Body of pancreas (tissue), 4 donors: ENCODE measurements around the gene WWOX. TPM values are rescaled to one million over a fixed set of nuclear protein-coding genes. Genes with fewer than 3 reads are reported as not detected.

Experiments used
- ATAC-seq: fragments of 150-250 bp; one replicate; pipeline ENCODE4 v1.9.1; 2016
- DNase-seq, 4 donors: peaks; one replicate each; pipeline ENCODE4 v3.0.0-alpha.2; 2019
- H3K27ac ChIP-seq, 4 donors: fragments of 200-600 bp; sonication (generic); 1 replicate in 3 of 4; 2 replicates in 1 of 4; pipeline versions ENCODE4 v1.5.1 to v1.6.1; 2016 to 2019; ENCODE audit warnings: mild to moderate bottlenecking in 1 of 4, mixed read lengths in 1 of 4, moderate library complexity in 1 of 4
- H3K27me3 ChIP-seq, 2 donors: fragments of 200-600 bp; sonication (generic); one replicate each; pipeline ENCODE4 v1.6.0; 2016; ENCODE audit warnings: mild to moderate bottlenecking in 1 of 2
- H3K36me3 ChIP-seq, 2 donors: fragments of 200-600 bp; sonication (generic); replicated peaks in 1 of 2; 2 replicates each; pipeline ENCODE4 v1.5.1; 2016; ENCODE audit warnings: low read depth in 2 of 2; ENCODE audit not compliant: insufficient read depth in 1 of 2
- H3K4me1 ChIP-seq: fragments of 200-600 bp; sonication (generic); one replicate; pipeline ENCODE4 v1.6.0; 2016
- H3K4me3 ChIP-seq, 2 donors: fragments of 200-600 bp; sonication (generic); 1 replicate in 1 of 2; 2 replicates in 1 of 2; pipeline ENCODE4 v1.5.1; 2016 to 2019
- H3K9me3 ChIP-seq, 3 donors: fragments of 200-600 bp; sonication (generic); 1 replicate in 2 of 3; 2 replicates in 1 of 3; pipeline ENCODE4 v1.5.1; 2016
- CTCF ChIP-seq, 7 experiments: fragments of 450-650 bp in 4 of 7; fragments of 200-600 bp in 3 of 7; sonication (generic) in 3 of 7; IDR thresholded peaks; one replicate each; pipeline ENCODE4 v1.5.1; 2016 to 2019; ENCODE audit warnings: antibody characterized with exemption in 7 of 7
- POLR2A ChIP-seq, 3 donors: fragments of 450-650 bp; IDR thresholded peaks; one replicate each; pipeline ENCODE4 v1.6.1; 2016; ENCODE audit warnings: antibody characterized with exemption in 3 of 3, mild to moderate bottlenecking in 2 of 3
- WGBS, 2 donors: methylation state at CpG; one replicate each; pipeline ENCODE4 v1.1.5; 2017; 5-methylcytosine and 5-hydroxymethylcytosine counted together
- intact Hi-C: fragments of 100-400 bp; cut with DNase I; formaldehyde crosslinking; loops from one replicate; pipeline ENCODE4 v1.15.1; 2023
- total RNA-seq, 2 donors: library from RNA; depleted of rRNA; stranded (reverse); fragments of >200 nt; gene quantifications; one replicate each; pipeline ENCODE4 v1.1.0, GENCODE V29; 2016

WWOX gene
- total RNA-seq, 2 donors from 2014 or later = 52.7 to 67.2 TPM

DNA sequence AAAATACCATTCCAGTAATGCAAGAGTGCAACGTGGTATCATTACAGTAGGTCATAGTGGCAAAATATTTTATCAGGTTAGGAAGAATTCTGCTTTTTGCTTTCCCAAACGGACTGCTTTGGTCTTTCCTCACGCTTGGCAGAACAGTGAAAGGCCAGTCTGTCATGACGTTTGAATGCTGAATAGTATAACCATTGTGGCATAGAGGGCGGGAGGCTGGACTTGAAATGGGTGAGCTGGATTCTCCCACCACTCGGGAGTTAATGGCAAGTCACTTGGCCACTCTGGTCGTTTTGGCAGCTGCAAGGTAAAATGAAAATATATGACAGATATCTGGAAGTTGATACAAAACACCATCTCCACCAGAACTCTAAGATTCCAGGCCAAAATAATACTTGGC is 1109.9 kb downstream of the WWOX start:
- Histone ChIP-seq H3K27ac (no peak overlapping the region), H3K27me3 (no peaks in the 10 kb centered on the region), H3K4me3 (no peak overlapping the region), H3K9me3 (no peaks in the 10 kb centered on the region), H3K4me1 (no peaks in the 10 kb centered on the region), H3K36me3 (no peaks in the 10 kb centered on the region)
- TF ChIP-seq CTCF (IDR thresholded peaks at IDR 0.05) (no peak), POLR2A (IDR thresholded peaks at IDR 0.05) (no peak)
- DNase-seq = no peak
- intact Hi-C loops = no loop called here
- ATAC-seq = no peak
- 69 to 77% methylated on average over 7 of the region's 7 CpGs for WGBS, 2 donors

GRCh38 chr16:79210607-79211006 is 1111.2 kb downstream of the WWOX start:
- Histone ChIP-seq H3K9me3 (no peaks in the 10 kb centered on the region), H3K36me3 (no peaks in the 10 kb centered on the region), H3K27me3 (no peaks in the 10 kb centered on the region), H3K27ac (no peak overlapping the region), H3K4me3 (no peak overlapping the region), H3K4me1 (no peaks in the 10 kb centered on the region)
- WGBS, 2 donors = 64 to 65% methylated on average over 4 of the region's 4 CpGs
- DNase-seq (no peak), ATAC-seq (no peak)
- intact Hi-C loops = no loop called here
- TF ChIP-seq POLR2A (IDR thresholded peaks at IDR 0.05) (no peak), CTCF (IDR thresholded peaks at IDR 0.05) (no peak)

- ATAC-seq (no peak), DNase-seq (no peak)
- TF ChIP-seq POLR2A (IDR thresholded peaks at IDR 0.05) = no peak
- no peak for TF ChIP-seq CTCF (IDR thresholded peaks at IDR 0.05)
- Histone ChIP-seq H3K27me3 (no peaks in the 10 kb centered on the region), H3K4me3 (no peak overlapping the region), H3K36me3 (no peaks in the 10 kb centered on the region), H3K4me1 (no peaks in the 10 kb centered on the region), H3K27ac (no peak overlapping the region), H3K9me3 (no peaks in the 10 kb centered on the region)
- intact Hi-C loops = no loop called here
- WGBS, 2 donors = 92% methylated on average over 3 to 13 of the region's 13 CpGs
These were observed 1112.1 kb downstream of the WWOX start for GRCh38 chr16:79211586-79211985.

DNA sequence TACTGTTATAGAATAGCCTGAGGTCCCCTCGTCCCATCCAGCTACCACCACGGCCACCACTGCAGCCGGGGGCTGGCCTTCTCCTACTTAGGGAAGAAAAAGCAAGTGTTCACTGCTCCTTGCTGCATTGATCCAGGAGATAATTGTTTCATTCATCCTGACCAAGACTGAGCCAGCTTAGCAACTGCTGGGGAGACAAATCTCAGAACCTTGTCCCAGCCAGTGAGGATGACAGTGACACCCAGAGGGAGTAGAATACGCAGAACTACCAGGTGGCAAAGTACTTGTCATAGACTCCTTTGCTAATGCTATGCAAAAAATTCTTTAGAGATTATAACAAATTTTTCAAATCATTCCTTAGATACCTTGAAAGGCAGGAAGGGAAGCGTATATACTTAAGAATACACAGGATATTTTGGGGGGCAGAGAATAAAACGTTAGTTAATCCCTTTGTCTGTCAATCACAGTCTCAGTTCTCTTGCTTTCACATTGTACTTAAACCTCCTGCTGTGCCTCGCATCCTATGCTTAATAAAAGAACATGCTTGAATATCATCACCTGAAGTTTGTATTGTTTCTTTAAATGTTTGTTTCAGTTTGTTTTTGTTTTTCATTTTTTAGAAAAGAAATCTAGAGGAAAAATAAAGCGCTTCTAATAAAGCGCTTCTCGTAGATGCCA is 1112.8 kb downstream of the WWOX start:
- H3K27me3 ChIP-seq = no peaks in the 10 kb centered on the region
- H3K9me3 ChIP-seq = no peaks in the 10 kb centered on the region
- no peaks in the 10 kb centered on the region for H3K36me3 ChIP-seq
- DNase-seq (no peak), ATAC-seq (no peak)
- TF ChIP-seq POLR2A (IDR thresholded peaks at IDR 0.05) = no peak
- TF ChIP-seq CTCF (IDR thresholded peaks at IDR 0.05) = no peak
- H3K4me1 ChIP-seq = no peaks in the 10 kb centered on the region
- H3K27ac ChIP-seq = no peak overlapping the region
- WGBS, 2 donors = 79 to 80% methylated on average over 10 of the region's 10 CpGs
- intact Hi-C loops = no loop called here
- H3K4me3 ChIP-seq = no peak overlapping the region

DNA sequence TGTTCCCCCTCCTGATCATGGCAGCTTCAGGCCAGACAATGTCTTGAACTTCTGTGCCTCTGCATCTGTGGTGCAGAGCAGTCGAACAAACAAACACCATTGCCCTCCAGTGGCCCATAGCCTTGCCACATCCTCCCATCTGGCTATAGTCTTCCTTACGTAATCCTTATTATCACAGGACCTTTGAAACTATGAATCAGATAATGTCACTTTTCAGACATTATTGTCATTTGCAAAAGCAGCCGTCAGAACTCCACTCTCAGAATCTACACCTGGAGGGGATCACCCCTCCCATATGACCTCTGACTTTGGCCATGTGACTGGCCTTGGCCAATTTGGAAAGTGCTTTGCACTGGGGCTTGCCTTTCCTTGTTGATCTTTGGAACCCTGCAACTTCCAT is 1113.8 kb downstream of the WWOX start:
- Histone ChIP-seq H3K9me3 (no peaks in the 10 kb centered on the region), H3K4me3 (no peak overlapping the region), H3K27me3 (no peaks in the 10 kb centered on the region), H3K4me1 (no peaks in the 10 kb centered on the region), H3K27ac (no peak overlapping the region), H3K36me3 (no peaks in the 10 kb centered on the region)
- intact Hi-C loops = no loop called here
- no peak for ATAC-seq
- TF ChIP-seq CTCF (IDR thresholded peaks at IDR 0.05) (no peak), POLR2A (IDR thresholded peaks at IDR 0.05) (no peak)
- 52 to 68% methylated on average over 3 of the region's 3 CpGs for WGBS, 2 donors
- DNase-seq = no peak
